Transverse colon (tissue), 4 donors: ENCODE data around the gene GNGT1.

Experiments
- POLR2AphosphoS5 ChIP-seq, 3 donors: sonication (generic); formaldehyde crosslinking; IDR thresholded peaks; one replicate each; pipeline ENCODE4 v1.6.1; 2016; ENCODE audit warnings: antibody characterized with exemption in 3 of 3
- TF ChIP-seq, protein P1 (sequence below), 5 experiments: fragments of 200-600 bp in 3 of 5; fragments of 450-650 bp in 2 of 5; sonication (generic) in 3 of 5; IDR thresholded peaks; 1 replicate in 2 of 5; 2 replicates in 3 of 5; pipeline ENCODE4 v1.5.1; 2016 to 2017; ENCODE audit warnings: antibody characterized with exemption in 5 of 5, inconsistent platforms in 3 of 5, mild to moderate bottlenecking in 2 of 5, moderate library complexity in 1 of 5

DNA sequence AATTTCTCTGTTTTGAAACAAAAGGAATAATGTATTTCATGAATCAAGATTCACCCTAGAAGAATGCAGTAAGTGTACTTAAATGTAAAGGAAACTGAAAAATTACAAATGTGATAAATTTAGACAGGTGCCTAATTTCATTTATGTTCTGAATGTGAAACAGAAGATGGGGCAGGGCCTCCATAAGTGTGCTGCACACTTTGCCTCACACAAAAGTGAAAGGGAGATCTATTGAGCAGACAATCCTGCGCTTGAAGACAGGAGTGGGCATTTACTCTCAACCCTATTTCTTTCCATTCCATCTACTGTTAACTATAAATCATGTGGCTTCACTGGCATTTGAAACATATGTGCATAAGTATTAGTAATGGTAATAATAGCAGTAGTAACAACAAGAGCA is 51.4 kb downstream of the GNGT1 start:
- TF ChIP-seq, protein P1, sequence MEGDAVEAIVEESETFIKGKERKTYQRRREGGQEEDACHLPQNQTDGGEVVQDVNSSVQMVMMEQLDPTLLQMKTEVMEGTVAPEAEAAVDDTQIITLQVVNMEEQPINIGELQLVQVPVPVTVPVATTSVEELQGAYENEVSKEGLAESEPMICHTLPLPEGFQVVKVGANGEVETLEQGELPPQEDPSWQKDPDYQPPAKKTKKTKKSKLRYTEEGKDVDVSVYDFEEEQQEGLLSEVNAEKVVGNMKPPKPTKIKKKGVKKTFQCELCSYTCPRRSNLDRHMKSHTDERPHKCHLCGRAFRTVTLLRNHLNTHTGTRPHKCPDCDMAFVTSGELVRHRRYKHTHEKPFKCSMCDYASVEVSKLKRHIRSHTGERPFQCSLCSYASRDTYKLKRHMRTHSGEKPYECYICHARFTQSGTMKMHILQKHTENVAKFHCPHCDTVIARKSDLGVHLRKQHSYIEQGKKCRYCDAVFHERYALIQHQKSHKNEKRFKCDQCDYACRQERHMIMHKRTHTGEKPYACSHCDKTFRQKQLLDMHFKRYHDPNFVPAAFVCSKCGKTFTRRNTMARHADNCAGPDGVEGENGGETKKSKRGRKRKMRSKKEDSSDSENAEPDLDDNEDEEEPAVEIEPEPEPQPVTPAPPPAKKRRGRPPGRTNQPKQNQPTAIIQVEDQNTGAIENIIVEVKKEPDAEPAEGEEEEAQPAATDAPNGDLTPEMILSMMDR (IDR thresholded peaks at IDR 0.05) = no peak
- TF ChIP-seq POLR2AphosphoS5 (IDR thresholded peaks at IDR 0.05) = no peak
